NCI-H187 treated with DMSO at 0.1 percent for 48 hours (cell line): ENCODE data around the gene ATL1.
"Not testable (repeated sequence)": the region's sequence is repeated elsewhere in the genome, so short reads cannot be mapped to it uniquely, and the experiment has no call there.

Experiments used
- DNase-seq: peaks from one replicate; lab custom pipeline; 2025; lab: John Stamatoyannopoulos, UW

The ATL1 gene

DNA sequence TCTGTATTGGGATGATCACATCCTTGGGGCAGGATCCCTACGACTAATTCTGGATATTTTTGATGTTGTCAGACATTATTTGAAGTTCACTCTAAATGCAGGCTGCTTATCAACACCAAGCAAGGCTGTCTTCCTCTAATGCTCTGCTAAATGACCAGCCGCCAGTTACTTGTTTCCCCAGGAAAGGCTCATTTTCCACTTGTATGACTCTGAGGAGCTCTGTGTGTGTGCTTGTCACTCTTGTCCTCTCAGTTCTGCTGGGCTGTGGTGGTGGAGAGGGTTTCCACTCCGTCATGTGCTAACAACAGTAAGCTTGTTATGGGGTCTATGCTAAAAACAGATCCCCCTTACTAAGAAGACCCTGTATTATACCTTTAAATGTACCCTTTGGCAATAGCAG, 42.1 kb downstream of the ATL1 start:
- no peak for DNase-seq

DNA sequence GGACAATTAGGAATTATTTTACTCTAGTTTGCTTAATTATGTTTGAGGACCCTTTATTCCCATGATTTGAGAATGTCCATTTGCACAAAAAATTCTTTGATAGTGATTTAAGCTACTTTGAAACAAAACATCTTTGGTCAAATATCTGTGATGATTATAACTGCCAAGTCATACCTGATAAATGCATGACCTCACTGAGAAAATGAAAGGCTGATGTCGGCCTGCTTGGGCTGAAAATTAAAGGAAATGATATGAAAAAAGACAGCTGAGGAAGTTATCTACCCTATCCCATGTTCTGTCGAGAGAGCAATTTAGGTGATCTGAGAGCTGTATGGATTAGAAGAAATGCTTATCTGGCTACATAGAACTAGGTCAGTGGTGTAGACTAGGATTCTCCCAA, 43.6 kb downstream of the ATL1 start:
- DNase-seq, result no peak

DNA sequence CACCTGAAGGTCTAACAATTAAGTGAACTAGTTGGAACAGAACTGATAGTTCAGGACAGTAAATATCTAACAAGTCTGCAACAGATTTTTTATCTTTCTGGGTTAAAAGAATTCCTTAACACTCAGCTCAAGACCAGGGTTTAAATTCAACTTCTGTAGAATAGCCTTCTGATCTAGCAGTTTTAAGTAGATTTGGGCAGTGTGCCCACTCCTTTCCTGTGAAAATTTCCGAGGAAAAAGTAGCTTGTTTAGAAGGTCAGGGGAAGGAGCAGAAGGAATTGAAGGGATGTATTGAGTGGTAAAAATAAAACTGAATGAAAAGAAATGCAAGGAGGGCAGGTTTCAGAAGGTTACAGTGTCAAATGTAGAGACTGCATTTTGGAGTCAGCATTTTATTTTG, 45.8 kb downstream of the ATL1 start:
- DNase-seq, result no peak

GRCh38 chr14:50606468-50606867, 46.5 kb downstream of the ATL1 start:
- DNase-seq, result no peak

DNA sequence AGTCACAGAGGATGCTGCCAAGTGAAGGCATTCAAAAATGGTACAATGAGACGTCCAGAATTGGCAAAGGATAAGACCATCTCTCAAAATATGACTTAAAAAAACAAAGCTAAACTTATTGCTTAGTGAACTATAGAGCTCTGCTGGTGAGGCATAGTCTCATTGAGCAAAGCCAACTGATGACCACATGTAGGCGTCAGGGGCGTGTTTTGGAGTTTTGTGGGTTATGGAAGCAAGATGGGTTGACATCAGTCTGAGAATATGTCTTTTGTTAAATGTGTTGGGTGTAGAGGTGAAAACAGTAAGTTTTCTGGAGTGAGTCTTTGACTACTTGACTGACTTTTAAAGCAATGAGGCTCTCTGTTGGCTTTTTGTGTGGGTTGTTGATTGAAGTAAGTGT, 47.2 kb downstream of the ATL1 start:
- no peak for DNase-seq

DNA sequence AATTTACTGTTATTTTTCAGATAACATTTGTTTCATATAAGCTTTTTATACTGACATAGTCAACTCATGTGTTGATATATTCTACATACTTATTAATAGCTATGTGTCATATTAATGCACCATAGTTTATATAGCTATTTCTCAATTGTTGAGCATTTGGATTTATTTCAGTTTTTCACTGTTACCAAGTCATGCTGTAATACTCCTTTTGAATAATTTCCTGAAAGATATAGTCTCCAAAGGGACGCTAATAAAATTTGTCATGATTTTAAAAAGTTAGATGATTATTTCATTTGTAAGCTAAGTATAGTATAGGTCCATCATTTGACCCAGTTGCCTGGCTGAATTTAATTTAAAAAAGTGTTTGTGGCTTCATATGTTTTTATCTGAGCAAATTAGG, 47.8 kb downstream of the ATL1 start:
- DNase-seq, result no peak

- DNase-seq, result no peak
Measured at GRCh38 chr14:50608302-50608851, 48.4 kb downstream of the ATL1 start.

DNA sequence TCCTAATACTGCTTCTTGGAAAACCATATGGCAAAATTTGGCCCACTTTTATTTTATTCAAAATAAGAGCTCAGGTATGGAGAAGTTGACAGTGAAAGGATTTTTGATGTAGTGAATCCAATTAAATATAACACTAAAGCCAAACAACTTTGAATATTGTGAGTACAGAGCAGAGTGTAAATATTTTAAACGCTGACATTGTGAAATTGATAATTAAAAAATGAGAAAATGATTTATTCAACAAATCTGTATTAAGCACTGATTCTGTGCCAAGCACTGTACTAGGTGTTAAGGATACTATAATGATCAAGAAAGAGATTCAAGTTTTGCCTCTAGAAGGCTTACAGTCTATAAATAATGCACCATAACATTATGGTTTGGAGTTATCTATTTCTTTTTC, 50.5 kb downstream of the ATL1 start:
- DNase-seq, result no peak

GRCh38 chr14:50612806-50613205, 52.9 kb downstream of the ATL1 start:
- DNase-seq, result no peak

DNA sequence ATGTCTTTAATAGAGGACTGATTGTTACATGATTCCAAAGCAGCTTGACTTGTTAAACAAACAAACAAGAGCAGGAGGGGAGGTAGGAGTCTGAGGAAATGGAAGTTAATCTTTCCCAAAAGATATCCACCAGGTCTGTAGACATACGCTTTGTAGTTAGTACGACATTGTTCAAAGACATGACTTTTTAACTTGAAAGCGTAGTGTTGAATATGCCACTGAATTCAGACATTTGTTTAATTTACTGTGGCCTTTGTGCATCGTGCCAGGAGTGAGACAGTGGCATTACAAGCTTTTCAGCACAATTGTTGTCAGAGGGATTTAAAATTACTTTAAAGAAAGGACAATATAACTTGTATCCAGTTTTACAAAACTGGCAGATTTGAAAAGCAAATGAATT, 55.1 kb downstream of the ATL1 start:
- no peak for DNase-seq

- no peak for DNase-seq
Measured at GRCh38 chr14:50615552-50615951, 55.6 kb downstream of the ATL1 start.

DNA sequence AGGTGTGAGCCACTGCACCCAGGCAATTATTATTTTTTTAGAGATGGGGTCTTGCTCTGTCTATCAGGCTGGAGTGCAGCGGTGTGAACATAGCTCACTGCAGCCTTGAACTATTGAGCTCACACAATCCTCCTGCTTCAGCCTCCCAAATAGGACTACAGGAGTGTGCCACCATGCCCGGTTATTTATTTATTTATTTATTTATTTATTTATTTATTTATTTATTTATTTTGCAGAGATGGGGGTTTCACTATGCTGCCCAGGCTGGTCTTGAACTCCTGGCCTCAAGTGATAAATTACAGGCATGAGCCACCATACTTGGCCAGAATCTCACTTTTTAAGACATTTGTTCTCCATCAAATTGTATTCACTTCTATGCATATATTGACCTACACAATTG, 56.3 kb downstream of the ATL1 start:
- DNase-seq, result no peak

- DNase-seq, result no peak
Measured at GRCh38 chr14:50619569-50620141, 59.7 kb downstream of the ATL1 start.

- DNase-seq, result no peak
Measured at GRCh38 chr14:50620341-50620740, 60.4 kb downstream of the ATL1 start.

- DNase-seq, result no peak
Measured at GRCh38 chr14:50622978-50623377, 63.0 kb downstream of the ATL1 start.

DNA sequence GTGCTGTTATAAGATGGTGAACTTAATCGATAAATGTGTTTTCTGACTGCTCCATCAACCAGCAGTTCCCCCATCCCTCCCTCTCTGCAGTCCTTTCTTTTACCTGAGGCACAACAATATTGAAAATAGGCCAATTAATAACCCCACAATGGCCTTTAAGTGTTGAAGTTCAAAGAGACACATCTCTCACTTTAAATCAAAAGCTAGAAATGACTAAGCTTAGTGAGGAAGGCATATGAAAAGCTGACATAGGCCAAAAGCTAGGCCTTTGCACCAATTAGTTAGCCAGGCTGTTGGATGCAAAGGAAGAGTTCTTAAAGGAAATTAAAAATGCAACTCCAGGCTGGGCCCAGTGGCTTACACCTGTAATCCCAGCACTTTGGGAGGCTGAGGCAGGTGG, 64.5 kb downstream of the ATL1 start:
- no peak for DNase-seq

DNA sequence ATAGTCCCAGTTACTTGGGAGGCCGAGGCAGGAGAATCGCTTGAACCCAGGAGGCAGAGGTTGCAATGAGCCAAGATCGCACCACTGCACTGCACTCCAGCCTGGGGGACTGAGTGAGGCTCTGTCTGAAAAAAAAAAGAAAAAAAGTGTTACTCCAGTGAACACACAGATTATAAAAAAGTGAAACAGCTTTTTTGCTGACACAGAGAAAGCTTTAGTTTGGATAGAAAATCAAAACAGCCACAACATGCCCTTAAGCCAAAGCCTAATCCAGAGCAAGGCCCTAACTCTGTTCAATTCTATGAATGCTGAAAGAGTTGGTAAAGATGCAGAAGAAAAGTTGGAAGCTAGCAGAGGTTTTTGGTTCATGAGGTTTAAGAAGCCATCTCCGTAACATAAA, 65.0 kb downstream of the ATL1 start:
- not testable (repeated sequence) for DNase-seq

GRCh38 chr14:50631408-50631821, 71.5 kb downstream of the ATL1 start:
- DNase-seq, result no peak

DNA sequence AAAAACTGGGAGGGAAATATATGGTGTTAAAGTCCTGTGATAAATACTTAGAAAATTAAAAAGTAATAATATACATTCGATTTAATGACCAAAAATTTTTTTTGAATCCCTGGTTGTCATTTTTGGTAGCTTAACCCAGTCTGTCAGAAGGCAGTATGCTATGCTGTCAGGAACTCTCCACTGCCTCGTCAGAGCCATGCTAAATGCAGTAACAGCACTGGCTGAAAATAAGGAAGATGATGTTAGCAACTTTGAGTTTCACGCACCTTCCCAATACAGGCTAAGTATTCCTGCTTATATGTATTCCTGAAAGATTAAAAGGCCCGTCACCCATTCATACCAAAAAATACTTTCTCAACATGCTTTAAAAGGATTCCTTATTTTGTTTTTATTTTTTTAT, 74.0 kb downstream of the ATL1 start:
- DNase-seq, result no peak

- DNase-seq, result no peak
Measured at GRCh38 chr14:50635141-50635540, 75.2 kb downstream of the ATL1 start.

GRCh38 chr14:50647282-50647681, 87.3 kb downstream of the ATL1 start:
- no peak for DNase-seq

DNA sequence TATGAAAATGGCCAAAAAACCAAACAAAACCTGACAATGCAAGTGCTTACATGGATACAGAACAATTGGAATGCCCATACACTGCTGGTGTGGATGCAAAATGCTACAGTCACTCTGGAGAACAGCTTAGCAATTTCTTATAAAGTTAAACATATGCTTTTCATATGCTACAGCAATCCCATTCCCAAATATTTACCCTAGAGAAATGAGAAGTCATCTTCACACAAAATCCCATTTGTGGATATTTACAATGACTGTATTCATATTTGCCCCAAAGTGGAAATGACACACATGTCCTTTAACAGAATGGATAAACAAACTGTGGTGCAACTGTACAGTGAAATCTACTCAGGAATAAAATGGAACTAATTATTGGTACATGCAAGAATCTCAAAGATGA, 87.8 kb downstream of the ATL1 start:
- DNase-seq, result no peak

DNA sequence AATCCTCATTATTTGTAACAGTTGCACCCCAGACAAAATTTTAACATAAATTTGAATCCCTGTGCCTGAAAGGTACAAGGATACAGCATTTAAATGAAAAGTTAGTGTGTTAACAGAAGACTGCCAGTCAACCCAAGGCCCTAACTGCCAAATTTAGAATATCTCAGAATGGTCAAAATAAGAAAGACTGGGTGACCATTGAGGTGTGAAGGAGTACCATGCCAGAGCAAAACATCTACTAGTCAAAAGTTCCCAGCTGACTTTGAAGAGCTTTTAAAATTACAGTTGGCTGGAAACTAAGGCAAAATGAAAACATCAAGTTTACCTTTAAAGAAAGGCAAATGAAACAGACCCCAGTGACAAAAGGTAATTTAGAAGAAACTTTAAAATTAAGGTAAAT, 89.7 kb downstream of the ATL1 start:
- DNase-seq, result no peak

DNA sequence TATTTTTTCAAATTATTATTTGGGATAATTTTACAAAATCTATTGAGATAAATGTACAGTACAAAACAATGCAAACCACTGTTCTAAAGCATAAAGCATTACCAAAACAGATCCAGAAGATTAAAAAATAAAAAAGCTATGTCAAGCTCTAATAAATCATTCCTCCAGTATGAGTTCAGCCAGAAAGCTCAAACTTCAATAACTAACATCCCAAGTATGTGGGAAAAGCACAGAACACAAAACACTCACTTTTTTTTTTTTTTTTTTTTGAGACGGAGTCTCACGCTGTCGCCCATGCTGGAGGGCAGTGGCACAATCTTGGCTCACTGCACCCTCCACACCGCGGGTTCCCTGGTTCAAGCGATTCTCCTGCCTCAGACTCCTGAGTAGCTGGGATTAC, 96.8 kb downstream of the ATL1 start:
- no peak for DNase-seq

- no peak for DNase-seq
Measured at GRCh38 chr14:50657753-50658152, 97.8 kb downstream of the ATL1 start.
